GM13976 (cell line): ENCODE results near the gene SLC6A20.

Experiments used
- DNase-seq: peaks from one replicate; pipeline ENCODE4 v3.0.0; 2012; ENCODE audit warnings: low spot score
- in situ Hi-C: fragments of 300-500 bp; cut with MboI; formaldehyde crosslinking; loops from one replicate; pipeline ENCODE4 v1.12.0; 2022; ENCODE audit warnings: low sequenced_read_pairs, mixed read lengths, inconsistent platforms; ENCODE audit not compliant: unreplicated experiment
- TF ChIP-seq, protein P1 (sequence below): IDR thresholded peaks from 2 replicates; pipeline ENCODE4 v1.5.1; 2012; ENCODE audit warnings: borderline replicate concordance, mild to moderate bottlenecking; ENCODE audit not compliant: insufficient read depth; ENCODE audit errors: extremely low read depth, missing control alignments, control extremely low read depth

Gene SLC6A20

DNA sequence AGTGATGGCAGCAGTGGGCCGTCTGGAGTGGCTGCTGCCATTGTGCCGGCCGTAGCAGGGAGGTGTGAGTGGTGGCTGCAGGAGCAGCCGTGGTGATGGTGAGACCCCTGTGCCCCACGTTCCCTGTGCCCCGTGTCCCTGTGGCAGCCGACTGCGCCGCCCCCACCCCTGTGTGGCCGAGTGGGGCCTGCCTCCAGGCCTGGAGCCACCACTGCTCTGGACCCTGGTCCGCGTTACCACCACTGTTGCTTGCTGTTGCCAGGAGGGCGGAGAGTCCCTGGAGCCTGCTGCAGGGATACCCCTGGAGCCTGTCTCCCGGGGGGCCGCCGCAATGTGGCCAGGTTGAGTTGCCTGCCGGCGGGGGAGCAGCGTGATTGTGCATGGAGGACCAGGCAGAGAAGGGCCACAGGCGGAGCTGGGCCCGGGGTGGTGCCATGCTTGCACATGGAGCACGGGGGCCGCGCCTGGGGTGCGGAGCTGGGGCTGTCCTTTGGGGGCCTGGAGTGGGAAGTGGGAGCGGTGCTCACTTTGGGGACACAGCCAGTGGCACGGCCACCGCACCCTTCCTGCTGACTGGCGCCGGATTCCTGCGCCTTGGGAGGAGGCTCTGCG is 50.1 kb downstream of the SLC6A20 start:
- TF ChIP-seq, protein P1, sequence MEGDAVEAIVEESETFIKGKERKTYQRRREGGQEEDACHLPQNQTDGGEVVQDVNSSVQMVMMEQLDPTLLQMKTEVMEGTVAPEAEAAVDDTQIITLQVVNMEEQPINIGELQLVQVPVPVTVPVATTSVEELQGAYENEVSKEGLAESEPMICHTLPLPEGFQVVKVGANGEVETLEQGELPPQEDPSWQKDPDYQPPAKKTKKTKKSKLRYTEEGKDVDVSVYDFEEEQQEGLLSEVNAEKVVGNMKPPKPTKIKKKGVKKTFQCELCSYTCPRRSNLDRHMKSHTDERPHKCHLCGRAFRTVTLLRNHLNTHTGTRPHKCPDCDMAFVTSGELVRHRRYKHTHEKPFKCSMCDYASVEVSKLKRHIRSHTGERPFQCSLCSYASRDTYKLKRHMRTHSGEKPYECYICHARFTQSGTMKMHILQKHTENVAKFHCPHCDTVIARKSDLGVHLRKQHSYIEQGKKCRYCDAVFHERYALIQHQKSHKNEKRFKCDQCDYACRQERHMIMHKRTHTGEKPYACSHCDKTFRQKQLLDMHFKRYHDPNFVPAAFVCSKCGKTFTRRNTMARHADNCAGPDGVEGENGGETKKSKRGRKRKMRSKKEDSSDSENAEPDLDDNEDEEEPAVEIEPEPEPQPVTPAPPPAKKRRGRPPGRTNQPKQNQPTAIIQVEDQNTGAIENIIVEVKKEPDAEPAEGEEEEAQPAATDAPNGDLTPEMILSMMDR, result no peak
- DNase-seq, result no peak
- in situ Hi-C loops, result no loop called here

DNA sequence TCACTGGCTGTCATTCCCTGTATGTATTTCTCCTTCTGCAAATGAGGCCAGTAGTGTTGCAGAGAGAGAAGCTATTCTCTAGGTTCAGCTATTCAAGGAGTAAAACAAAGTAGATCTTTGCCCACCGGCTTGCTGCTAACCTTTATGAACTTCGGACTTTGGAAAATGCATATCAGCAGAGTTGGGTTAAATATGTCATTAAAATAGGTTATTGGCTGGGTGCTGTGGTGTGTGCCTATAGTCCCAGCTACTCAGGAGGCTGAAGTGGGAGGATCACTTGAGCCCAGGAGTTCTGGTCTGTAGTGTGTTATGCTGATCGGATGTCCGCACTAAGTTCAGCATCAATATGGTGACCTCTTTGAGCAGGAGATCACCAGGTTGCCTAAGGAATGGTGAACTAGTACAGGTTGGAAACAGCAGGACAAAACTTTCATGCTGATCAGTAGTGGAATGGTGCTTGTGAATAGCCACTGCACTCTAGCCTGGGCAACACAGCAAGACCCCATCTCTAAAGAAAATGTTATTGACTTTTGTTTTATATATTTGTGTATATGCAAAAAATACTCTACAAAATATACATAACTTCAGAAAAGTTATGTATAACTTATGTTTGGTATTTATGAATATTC is 53.8 kb downstream of the SLC6A20 start:
- in situ Hi-C loops, result no loop called here
- no peak for DNase-seq
- TF ChIP-seq, protein P1, result no peak

DNA sequence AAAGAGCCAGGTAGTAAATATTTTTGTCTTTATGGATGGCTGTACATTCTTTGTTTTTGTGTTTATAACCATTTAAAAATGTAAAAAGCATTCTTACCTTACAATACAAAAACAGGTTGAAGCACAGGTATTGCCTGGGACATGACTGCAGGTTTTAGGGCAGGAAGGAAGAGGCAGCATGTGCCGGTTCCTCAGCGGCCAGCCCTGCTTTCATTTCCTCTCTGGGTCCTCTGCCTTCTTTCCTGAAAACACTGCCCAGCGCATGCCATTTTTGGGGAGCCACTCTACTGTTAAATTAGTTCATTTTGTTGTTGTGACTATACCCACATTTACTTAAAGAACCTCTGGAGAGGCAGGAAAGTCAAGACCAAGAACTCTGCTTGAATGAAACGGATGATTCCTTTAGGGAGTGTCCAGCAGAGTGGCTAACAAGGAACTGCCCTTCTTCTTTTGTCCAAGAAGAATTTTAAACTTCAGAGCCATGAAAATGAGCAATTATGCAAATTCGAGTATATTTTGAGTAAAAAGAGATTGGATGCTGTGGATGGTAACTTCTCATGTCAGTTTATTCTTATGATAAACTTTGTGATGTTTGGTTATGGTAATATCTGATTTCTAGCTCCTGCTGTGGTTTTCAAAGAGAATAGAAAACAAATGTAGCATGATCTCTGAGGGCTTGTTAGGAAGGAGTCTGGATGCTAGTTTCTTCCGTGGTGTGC is 54.4 kb downstream of the SLC6A20 start:
- DNase-seq, result no peak
- in situ Hi-C loops, result no loop called here

GRCh38 chr3:45741247-45741646 is 55.1 kb downstream of the SLC6A20 start:
- in situ Hi-C loops, result no loop called here

More for the DNA sequence above, 54.4 kb downstream of the SLC6A20 start:
- TF ChIP-seq, protein P1, result no peak

DNA sequence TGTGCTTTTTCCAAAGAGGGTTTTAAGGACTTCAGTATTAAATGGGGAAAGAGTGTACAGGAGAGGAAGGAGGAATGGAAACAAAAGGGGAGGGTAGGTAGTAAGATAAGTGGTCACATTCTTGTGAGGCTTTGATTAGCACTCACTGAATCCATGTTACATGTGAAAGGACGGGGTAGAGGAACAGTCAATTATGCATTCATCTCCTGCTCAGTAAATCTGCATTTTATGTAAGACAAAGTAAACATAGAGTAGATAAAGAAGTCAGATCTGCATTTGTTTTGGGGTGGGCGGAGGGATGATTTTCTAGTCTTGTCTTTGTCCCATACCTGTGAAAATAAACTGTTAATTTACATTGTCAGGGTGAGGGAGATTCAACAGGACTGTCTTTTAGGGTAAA is 56.3 kb downstream of the SLC6A20 start:
- DNase-seq, result no peak
- TF ChIP-seq, protein P1, result no peak
- in situ Hi-C loops, result no loop called here

More at GRCh38 chr3:45741247-45741646, 55.1 kb downstream of the SLC6A20 start:
- no peak for DNase-seq
- TF ChIP-seq, protein P1, result no peak

GRCh38 chr3:45737234-45737633 is 59.1 kb downstream of the SLC6A20 start:
- TF ChIP-seq, protein P1, result no peak
- in situ Hi-C loops, result no loop called here

More at GRCh38 chr3:45737234-45737633, 59.1 kb downstream of the SLC6A20 start:
- DNase-seq, result no peak
